ENCODE results near the gene BRAF.
"Not testable (repeated sequence)": the region's sequence is repeated elsewhere in the genome, so short reads cannot be mapped to it uniquely, and the experiment has no call there.

BRAF gene

DNA sequence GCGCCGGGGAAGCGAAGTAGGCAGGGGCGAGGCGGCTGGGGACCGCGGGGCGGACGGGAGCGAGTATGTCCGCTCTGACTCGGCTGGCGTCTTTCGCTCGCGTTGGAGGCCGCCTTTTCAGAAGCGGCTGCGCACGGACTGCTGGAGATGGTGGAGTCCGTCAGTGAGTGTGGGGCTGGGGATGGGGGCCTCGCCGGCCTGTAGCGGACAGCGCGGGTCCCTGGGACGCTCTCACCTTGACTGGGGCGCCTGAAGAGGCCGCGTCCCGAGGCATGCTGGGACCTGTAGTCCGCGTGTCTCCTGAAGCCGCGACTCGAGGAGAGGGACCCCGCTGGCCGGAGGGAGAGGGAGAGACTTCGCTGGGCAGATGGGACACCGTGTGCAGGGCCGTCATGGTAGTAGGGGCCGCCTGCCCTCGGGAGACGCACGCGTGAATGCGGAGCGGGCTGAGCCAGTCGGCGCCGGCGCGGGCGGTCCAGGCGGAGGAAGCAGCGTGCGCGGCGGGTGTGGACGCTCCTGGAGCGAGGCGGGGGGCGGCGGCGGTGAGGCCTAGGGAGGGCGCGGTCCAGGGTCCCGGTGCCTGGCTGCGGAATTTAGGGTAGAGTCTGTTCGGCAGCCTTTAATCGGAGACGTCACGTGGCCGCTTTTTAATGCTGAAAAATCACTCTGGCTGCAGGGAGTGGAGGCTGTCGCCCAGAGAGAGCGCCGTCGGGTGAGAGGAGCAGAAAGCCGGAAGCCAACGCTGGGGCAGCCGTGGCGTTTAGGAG, 227.9 kb downstream of the BRAF start, which contains the start of gene NDUFB2:
Gene NDUFB2 (plus strand): TSS at position 29 of the 767 bp plus-strand sequence. CDS start 37 bp downstream, at position 66.
- peak; percentile 85 for DNase-seq
- Histone ChIP-seq H3K4me1 (peaks cover 4% of the 10 kb centered on the region; the same call in 1 of the 2 replicates), H3K36me3 (no peaks in the 10 kb centered on the region), H3K4me3 (ENCODE audit: low read depth, low read length) (peak within 1 kb of the TSS; percentile 89), H3K9me3 (no peaks in the 10 kb centered on the region), H3K27me3 (no peaks in the 10 kb centered on the region)
- TF ChIP-seq, protein P1, sequence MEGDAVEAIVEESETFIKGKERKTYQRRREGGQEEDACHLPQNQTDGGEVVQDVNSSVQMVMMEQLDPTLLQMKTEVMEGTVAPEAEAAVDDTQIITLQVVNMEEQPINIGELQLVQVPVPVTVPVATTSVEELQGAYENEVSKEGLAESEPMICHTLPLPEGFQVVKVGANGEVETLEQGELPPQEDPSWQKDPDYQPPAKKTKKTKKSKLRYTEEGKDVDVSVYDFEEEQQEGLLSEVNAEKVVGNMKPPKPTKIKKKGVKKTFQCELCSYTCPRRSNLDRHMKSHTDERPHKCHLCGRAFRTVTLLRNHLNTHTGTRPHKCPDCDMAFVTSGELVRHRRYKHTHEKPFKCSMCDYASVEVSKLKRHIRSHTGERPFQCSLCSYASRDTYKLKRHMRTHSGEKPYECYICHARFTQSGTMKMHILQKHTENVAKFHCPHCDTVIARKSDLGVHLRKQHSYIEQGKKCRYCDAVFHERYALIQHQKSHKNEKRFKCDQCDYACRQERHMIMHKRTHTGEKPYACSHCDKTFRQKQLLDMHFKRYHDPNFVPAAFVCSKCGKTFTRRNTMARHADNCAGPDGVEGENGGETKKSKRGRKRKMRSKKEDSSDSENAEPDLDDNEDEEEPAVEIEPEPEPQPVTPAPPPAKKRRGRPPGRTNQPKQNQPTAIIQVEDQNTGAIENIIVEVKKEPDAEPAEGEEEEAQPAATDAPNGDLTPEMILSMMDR (IDR thresholded peaks at IDR 0.05; ENCODE audit: low read depth, low read length), result no peak

DNA sequence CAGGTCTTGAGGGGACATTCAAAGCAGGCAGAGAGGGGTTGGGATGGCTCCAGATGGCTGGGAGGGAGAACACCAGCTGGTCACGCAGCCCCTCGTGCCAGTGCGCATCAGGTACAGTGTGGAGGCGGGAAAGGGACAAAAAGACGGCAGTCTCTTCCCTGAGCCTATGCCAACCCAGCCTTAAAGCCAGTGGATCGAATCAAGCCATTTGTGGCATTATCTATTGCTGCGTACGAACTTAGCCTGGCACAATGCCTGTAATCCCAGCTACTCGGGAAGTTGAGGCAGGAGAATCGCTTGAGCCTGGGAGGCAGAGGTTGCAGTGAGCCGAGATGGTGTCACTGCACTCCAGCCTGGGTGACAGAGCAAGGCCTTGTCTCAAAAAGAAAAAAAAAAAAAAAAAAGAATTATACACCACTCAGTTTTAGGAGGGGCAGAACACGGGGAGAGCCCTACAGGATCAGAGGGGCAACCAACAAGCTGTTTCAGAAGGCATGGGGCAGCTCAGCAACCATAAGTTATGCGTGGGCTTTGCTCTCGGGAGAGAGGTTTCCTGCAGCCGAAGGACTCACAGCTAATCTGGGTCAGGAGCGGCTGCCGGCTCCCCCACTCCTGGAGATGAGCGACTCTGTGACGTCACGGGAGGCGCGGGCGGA, 228.6 kb downstream of the BRAF start:
- DNase-seq, result peak; percentile 97
- no peaks in the 10 kb centered on the region for H3K27me3 ChIP-seq
- H3K4me3 ChIP-seq (ENCODE audit: low read depth, low read length), result peak overlapping the region; percentile 89
- no peaks in the 10 kb centered on the region for H3K9me3 ChIP-seq
- peaks cover 4% of the 10 kb centered on the region; the same call in 1 of the 2 replicates for H3K4me1 ChIP-seq
- TF ChIP-seq, protein P1 (IDR thresholded peaks at IDR 0.05; ENCODE audit: low read depth, low read length), result no peak
- no peaks in the 10 kb centered on the region for H3K36me3 ChIP-seq

DNA sequence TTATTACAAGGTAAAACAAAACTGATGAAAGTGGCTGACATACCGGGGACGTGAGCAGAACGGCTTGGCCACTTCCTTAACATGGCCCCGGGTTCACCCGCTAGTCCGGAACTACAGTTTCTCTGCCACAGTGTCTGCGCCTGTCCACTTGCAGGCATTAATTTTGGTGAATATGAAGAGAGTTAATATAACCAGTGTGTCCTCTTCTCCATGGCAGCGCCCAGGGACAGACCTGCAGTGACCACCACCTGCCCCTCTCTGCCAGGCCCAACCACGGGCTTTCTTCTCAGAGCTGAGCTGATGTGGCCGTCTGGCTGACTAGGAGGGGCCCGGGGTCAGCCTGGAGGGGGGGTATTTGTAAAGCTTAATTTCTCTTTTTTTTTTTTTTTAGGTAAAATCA, 229.3 kb downstream of the BRAF start:
- Histone ChIP-seq H3K9me3 (no peaks in the 10 kb centered on the region), H3K36me3 (no peaks in the 10 kb centered on the region), H3K4me3 (ENCODE audit: low read depth, low read length) (no peak overlapping the region), H3K4me1 (peaks cover 4% of the 10 kb centered on the region; the same call in 1 of the 2 replicates), H3K27me3 (no peaks in the 10 kb centered on the region)
- no peak for DNase-seq
- TF ChIP-seq, protein P1 (IDR thresholded peaks at IDR 0.05; ENCODE audit: low read depth, low read length), result no peak

GRCh38 chr7:140694592-140694991, 230.1 kb downstream of the BRAF start:
- Histone ChIP-seq H3K4me3 (ENCODE audit: low read depth, low read length) (no peak overlapping the region), H3K4me1 (peaks cover 4% of the 10 kb centered on the region; the same call in 1 of the 2 replicates), H3K9me3 (no peaks in the 10 kb centered on the region), H3K36me3 (no peaks in the 10 kb centered on the region), H3K27me3 (no peaks in the 10 kb centered on the region)
- TF ChIP-seq, protein P1 (IDR thresholded peaks at IDR 0.05; ENCODE audit: low read depth, low read length), result no peak
- DNase-seq, result no peak

GRCh38 chr7:140693849-140694248, 230.9 kb downstream of the BRAF start:
- not testable (repeated sequence) for H3K9me3 ChIP-seq; H3K4me1 ChIP-seq; H3K27me3 ChIP-seq; DNase-seq; H3K4me3 ChIP-seq (ENCODE audit: low read depth, low read length); H3K36me3 ChIP-seq

GRCh38 chr7:140691376-140692045, 233.2 kb downstream of the BRAF start:
- Histone ChIP-seq H3K36me3 (no peaks in the 10 kb centered on the region), H3K9me3 (no peaks in the 10 kb centered on the region), H3K4me3 (ENCODE audit: low read depth, low read length) (no peak overlapping the region), H3K27me3 (no peaks in the 10 kb centered on the region), H3K4me1 (peaks cover 4% of the 10 kb centered on the region; the same call in 1 of the 2 replicates)
- TF ChIP-seq, protein P1 (IDR thresholded peaks at IDR 0.05; ENCODE audit: low read depth, low read length), result no peak
- DNase-seq, result no peak

Data from BE2C (cell line).